IgD-negative memory B cell (primary cell): ENCODE measurements around the gene GP5. TPM values are rescaled to one million over a fixed set of nuclear protein-coding genes. Genes with fewer than 3 reads are reported as not detected.

Experiments used
- H3K27ac Mint-ChIP-seq, 3 donors: one replicate each; pipeline ENCODE4 v1.8.0; 2020 to 2022; ENCODE audit warnings: mild to moderate bottlenecking in 3 of 3, mixed read lengths in 3 of 3, moderate library complexity in 1 of 3
- H3K27me3 Mint-ChIP-seq: one replicate; pipeline ENCODE4 v1.8.0; 2021; ENCODE audit warnings: mixed read lengths
- H3K36me3 Mint-ChIP-seq: one replicate; pipeline ENCODE4 v1.8.0; 2020; ENCODE audit warnings: mild to moderate bottlenecking, mixed read lengths
- H3K4me1 Mint-ChIP-seq, 3 donors: one replicate each; pipeline ENCODE4 v1.8.0; 2020 to 2022; ENCODE audit warnings: mixed read lengths in 3 of 3, mild to moderate bottlenecking in 1 of 3
- H3K4me3 Mint-ChIP-seq, 4 donors: one replicate each; pipeline ENCODE4 v1.8.0; 2020 to 2022; ENCODE audit warnings: mild to moderate bottlenecking in 4 of 4, mixed read lengths in 4 of 4, moderate library complexity in 3 of 4
- H3K9me3 Mint-ChIP-seq, 3 donors: one replicate each; pipeline ENCODE4 v1.8.0; 2020 to 2021; ENCODE audit warnings: mixed read lengths in 3 of 3, mild to moderate bottlenecking in 1 of 3
- polyA plus RNA-seq: library from polyadenylated mRNA; unstranded; fragments of 300-500 nt; fragmentation: Illumina TruSeq; gene quantifications from one replicate; pipeline ENCODE4 v1.2.3, GENCODE V29; 2021

Gene GP5
- polyA plus RNA-seq, result 0.05 TPM

- H3K27ac Mint-ChIP-seq, result no peak within 1 kb of the TSS
- H3K4me1 Mint-ChIP-seq, result peaks cover 10 to 29% (median 20%) of the 10 kb centered on the region in 3 donors
- no peaks in the 10 kb centered on the region for H3K36me3 Mint-ChIP-seq
- no peaks in the 10 kb centered on the region for H3K9me3 Mint-ChIP-seq
- peaks cover 30% of the 10 kb centered on the region for H3K27me3 Mint-ChIP-seq
- peak within 1 kb of the TSS; percentile 83 to 91 (median 85) for H3K4me3 Mint-ChIP-seq
Observed at GRCh38 chr3:194399166-194399565, at the start of gene GP5. Gene GP5, minus strand, starts transcription at chr3:194399266. Its CDS starts 984 bp downstream, at chr3:194398282.

GRCh38 chr3:194447657-194448056 lies 48.6 kb upstream of the GP5 start:
- Mint-ChIP-seq H3K4me3 (no peak overlapping the region), H3K27ac (peak overlapping the region in 1 of 3 donors; percentile 5), H3K27me3 (no peaks in the 10 kb centered on the region), H3K36me3 (peaks cover 13% of the 10 kb centered on the region), H3K9me3 (no peaks in the 10 kb centered on the region), H3K4me1 (peaks cover 3 to 6% (median 5%) of the 10 kb centered on the region in 3 donors)

DNA sequence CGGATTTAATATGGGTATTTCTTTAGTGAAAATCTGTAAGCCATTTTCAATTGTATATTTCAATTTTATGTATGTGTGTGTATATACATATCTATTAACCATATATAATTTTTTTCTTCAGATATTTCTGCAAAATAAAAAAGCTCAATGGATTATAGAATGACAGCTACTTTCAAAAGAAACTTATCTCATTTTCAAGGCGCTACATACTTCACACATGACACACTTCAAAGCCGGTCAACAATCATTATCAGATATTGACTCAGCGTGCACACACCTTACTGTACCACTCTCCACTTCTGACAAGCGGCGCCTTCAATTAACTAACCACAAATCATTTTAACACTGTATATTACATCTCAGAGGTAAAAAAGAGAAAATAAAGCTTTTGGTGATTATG lies 48.1 kb upstream of the GP5 start:
- Mint-ChIP-seq H3K4me1 (peaks cover 3 to 6% (median 5%) of the 10 kb centered on the region in 3 donors), H3K9me3 (no peaks in the 10 kb centered on the region), H3K36me3 (peaks cover 13% of the 10 kb centered on the region), H3K27ac (peak overlapping the region in 1 of 3 donors; percentile 5), H3K27me3 (no peaks in the 10 kb centered on the region), H3K4me3 (no peak overlapping the region)

DNA sequence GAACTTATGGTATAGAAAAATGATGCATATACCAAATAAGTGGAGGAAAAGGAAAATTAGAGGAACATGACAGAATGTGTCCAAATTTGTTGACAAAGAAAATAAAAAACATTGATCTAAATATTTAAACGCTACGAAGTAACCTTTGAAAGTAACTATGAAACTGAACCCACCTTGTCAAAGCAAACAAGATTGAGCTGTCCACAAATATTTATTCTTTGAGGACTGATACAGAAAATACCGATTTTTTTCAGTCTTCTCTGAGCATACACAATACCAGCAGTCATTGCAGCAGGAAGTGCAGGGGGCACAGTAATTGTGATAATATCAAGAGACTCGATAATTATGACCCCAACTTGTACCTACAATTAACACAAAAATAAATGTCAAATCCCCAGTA lies 47.7 kb upstream of the GP5 start:
- H3K9me3 Mint-ChIP-seq, result no peaks in the 10 kb centered on the region
- peaks cover 3 to 6% (median 5%) of the 10 kb centered on the region in 3 donors for H3K4me1 Mint-ChIP-seq
- no peak overlapping the region for H3K4me3 Mint-ChIP-seq
- peaks cover 11% of the 10 kb centered on the region for H3K36me3 Mint-ChIP-seq
- no peak overlapping the region for H3K27ac Mint-ChIP-seq
- no peaks in the 10 kb centered on the region for H3K27me3 Mint-ChIP-seq

- H3K4me3 Mint-ChIP-seq, result no peak overlapping the region
- H3K36me3 Mint-ChIP-seq, result peaks cover 9% of the 10 kb centered on the region
- no peaks in the 10 kb centered on the region for H3K27me3 Mint-ChIP-seq
- no peak overlapping the region for H3K27ac Mint-ChIP-seq
- no peaks in the 10 kb centered on the region for H3K9me3 Mint-ChIP-seq
- peaks cover 3 to 6% (median 5%) of the 10 kb centered on the region in 3 donors for H3K4me1 Mint-ChIP-seq
Observed at GRCh38 chr3:194446172-194446571, 47.1 kb upstream of the GP5 start.

GRCh38 chr3:194443901-194444300 lies 44.8 kb upstream of the GP5 start:
- Mint-ChIP-seq H3K27me3 (no peaks in the 10 kb centered on the region), H3K36me3 (peaks cover 11% of the 10 kb centered on the region), H3K9me3 (no peaks in the 10 kb centered on the region), H3K27ac (peak overlapping the region in 1 of 3 donors; percentile 2), H3K4me3 (no peak overlapping the region), H3K4me1 (peaks cover 0 to 2% (median under 1%) of the 10 kb centered on the region in 3 donors)

DNA sequence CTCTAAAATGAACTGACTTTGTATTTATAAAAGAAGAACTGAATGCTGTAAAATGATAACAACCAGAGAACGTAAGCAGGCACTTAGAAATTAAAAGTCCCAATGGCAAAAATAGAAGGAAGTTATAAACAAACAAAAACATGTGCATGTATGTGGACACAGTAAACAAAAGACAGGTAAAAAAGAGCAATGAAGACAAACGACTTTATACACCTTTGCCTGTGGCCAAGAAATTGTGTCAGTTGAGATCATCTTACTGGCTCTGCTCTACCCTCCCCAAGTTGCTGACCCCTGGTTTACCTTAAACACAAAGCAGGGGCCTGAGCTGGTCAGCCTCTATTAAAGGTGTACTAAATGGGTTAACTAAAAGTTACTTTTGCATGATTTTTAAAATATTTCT lies 41.7 kb upstream of the GP5 start:
- peaks cover 0 to 2% (median 0%) of the 10 kb centered on the region in 3 donors for H3K4me1 Mint-ChIP-seq
- no peak overlapping the region for H3K27ac Mint-ChIP-seq
- no peak overlapping the region for H3K4me3 Mint-ChIP-seq
- H3K36me3 Mint-ChIP-seq, result peaks cover 13% of the 10 kb centered on the region
- no peaks in the 10 kb centered on the region for H3K9me3 Mint-ChIP-seq
- H3K27me3 Mint-ChIP-seq, result no peaks in the 10 kb centered on the region

GRCh38 chr3:194439881-194440550 lies 41.0 kb upstream of the GP5 start:
- Mint-ChIP-seq H3K27ac (no peak overlapping the region), H3K4me3 (no peak overlapping the region), H3K9me3 (no peaks in the 10 kb centered on the region), H3K27me3 (no peaks in the 10 kb centered on the region), H3K36me3 (peaks cover 16% of the 10 kb centered on the region), H3K4me1 (peaks cover 0 to 2% (median 0%) of the 10 kb centered on the region in 3 donors)

GRCh38 chr3:194434503-194434902 lies 35.4 kb upstream of the GP5 start:
- Mint-ChIP-seq H3K4me3 (no peak overlapping the region), H3K27me3 (no peaks in the 10 kb centered on the region), H3K27ac (no peak overlapping the region), H3K4me1 (no peaks in the 10 kb centered on the region), H3K9me3 (no peaks in the 10 kb centered on the region), H3K36me3 (peaks cover 21% of the 10 kb centered on the region)

DNA sequence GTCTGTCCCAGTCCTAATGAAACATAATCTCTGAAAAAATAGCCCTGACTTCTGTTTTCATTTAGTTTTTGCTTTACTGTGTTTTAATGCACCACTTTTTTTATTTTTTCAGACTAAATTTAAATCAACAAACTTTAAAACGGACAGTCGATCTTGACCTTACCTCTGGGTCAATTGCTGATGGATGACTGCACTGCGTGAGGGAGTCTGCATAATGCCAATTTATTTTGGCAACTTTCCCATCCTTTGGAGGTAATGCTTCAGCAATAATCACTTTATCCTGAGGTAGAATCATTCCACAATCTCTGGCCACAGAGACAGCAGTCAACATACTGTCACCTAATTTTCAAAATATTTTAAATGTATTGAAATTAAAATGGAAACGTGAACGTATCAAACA lies 32.5 kb upstream of the GP5 start:
- H3K27ac Mint-ChIP-seq, result no peak overlapping the region
- H3K27me3 Mint-ChIP-seq, result no peaks in the 10 kb centered on the region
- no peak overlapping the region for H3K4me3 Mint-ChIP-seq

GRCh38 chr3:194425399-194425798 lies 26.3 kb upstream of the GP5 start:
- Mint-ChIP-seq H3K27ac (no peak overlapping the region), H3K4me1 (no peaks in the 10 kb centered on the region), H3K9me3 (no peaks in the 10 kb centered on the region), H3K27me3 (no peaks in the 10 kb centered on the region), H3K36me3 (peaks cover 13% of the 10 kb centered on the region), H3K4me3 (no peak overlapping the region)

More for the DNA sequence above, 32.5 kb upstream of the GP5 start:
- Mint-ChIP-seq H3K36me3 (peaks cover 20% of the 10 kb centered on the region), H3K4me1 (no peaks in the 10 kb centered on the region), H3K9me3 (no peaks in the 10 kb centered on the region)

DNA sequence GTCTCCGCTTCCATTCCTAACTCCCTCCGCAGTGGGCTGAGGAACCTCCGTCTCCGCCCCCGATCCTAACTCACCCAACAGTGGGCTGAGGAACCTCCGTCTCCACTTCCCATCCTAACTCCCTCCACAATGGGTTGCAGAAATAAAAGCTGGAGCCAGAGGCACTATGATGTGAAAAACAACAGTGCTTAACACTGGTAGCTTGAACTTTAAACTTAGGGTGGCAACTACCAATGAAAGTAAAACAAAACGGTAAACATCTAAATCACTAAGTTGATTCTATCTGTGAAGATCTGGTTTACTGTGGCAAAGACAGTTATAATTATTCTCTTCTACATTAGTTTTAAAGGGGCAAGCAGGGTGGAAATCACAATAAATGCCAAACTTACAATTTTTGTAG lies 25.9 kb upstream of the GP5 start:
- H3K4me1 Mint-ChIP-seq, result no peaks in the 10 kb centered on the region
- H3K36me3 Mint-ChIP-seq, result peaks cover 13% of the 10 kb centered on the region
- no peaks in the 10 kb centered on the region for H3K9me3 Mint-ChIP-seq
- H3K27ac Mint-ChIP-seq, result no peak overlapping the region
- H3K27me3 Mint-ChIP-seq, result no peaks in the 10 kb centered on the region
- no peak overlapping the region for H3K4me3 Mint-ChIP-seq

GRCh38 chr3:194424373-194424772 lies 25.3 kb upstream of the GP5 start:
- Mint-ChIP-seq H3K4me1 (no peaks in the 10 kb centered on the region), H3K9me3 (no peaks in the 10 kb centered on the region), H3K36me3 (peaks cover 10% of the 10 kb centered on the region), H3K4me3 (no peak overlapping the region), H3K27ac (peak overlapping the region in 1 of 3 donors; percentile 71), H3K27me3 (no peaks in the 10 kb centered on the region)

GRCh38 chr3:194423317-194423716 lies 24.3 kb upstream of the GP5 start:
- no peaks in the 10 kb centered on the region for H3K27me3 Mint-ChIP-seq

DNA sequence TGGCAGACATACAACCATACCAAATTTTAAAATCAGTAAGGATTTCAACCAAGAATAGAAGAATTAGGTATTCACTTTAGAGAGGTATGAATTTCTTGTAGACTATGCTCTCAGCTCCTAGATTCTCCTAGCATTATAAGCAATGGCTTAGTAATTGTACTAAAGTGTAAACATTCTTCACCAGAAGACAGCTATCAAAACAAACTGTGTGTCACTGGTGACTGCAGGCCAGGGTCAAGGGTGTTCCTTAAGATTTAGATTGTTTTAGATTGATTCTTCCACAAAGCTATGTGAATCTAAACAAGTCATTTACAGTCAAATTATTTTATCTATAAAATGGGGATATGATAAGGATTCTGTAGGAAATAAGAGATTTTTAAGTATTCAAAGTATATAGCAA lies 23.1 kb upstream of the GP5 start:
- H3K27me3 Mint-ChIP-seq, result no peaks in the 10 kb centered on the region
- peaks cover 13% of the 10 kb centered on the region for H3K36me3 Mint-ChIP-seq
- H3K9me3 Mint-ChIP-seq, result no peaks in the 10 kb centered on the region
- no peak overlapping the region for H3K27ac Mint-ChIP-seq
- peaks cover 0 to 1% (median 0%) of the 10 kb centered on the region in 3 donors for H3K4me1 Mint-ChIP-seq
- H3K4me3 Mint-ChIP-seq, result no peak overlapping the region

More at GRCh38 chr3:194423317-194423716, 24.3 kb upstream of the GP5 start:
- Mint-ChIP-seq H3K9me3 (no peaks in the 10 kb centered on the region), H3K27ac (no peak overlapping the region), H3K4me3 (no peak overlapping the region), H3K36me3 (peaks cover 11% of the 10 kb centered on the region), H3K4me1 (no peaks in the 10 kb centered on the region)

DNA sequence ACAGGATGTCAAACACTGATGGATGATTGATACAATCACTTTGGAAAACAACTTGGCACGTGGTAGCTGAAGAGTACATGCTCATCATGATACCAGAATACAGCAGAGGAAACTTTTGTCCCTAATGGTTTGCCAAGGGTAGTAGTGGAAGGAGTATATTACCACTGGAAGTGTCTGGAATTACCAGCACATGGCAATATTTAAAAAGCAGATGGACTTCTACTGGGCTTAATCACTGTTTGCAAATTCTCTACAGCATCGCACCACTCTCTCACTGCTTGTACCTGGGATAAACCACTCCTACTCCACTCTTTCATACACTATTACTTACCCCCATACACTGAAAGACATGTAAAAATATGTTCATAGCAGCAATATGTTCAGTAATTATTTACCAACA lies 19.6 kb upstream of the GP5 start:
- Mint-ChIP-seq H3K9me3 (no peaks in the 10 kb centered on the region), H3K4me3 (no peak overlapping the region), H3K36me3 (peaks cover 13% of the 10 kb centered on the region), H3K4me1 (peaks cover 0 to 1% (median 0%) of the 10 kb centered on the region in 3 donors), H3K27me3 (no peaks in the 10 kb centered on the region), H3K27ac (no peak overlapping the region)
